ENCODE results near the gene ADD1.
"Not testable (repeated sequence)": the region's sequence is repeated elsewhere in the genome, so short reads cannot be mapped to it uniquely, and the experiment has no call there.

ADD1 gene

GRCh38 chr4:2886622-2887021, 43.0 kb downstream of the ADD1 start:
- no peak for DNase-seq (ENCODE audit: low spot score)

- DNase-seq (ENCODE audit: low spot score) = no peak
These were observed 43.7 kb downstream of the ADD1 start for GRCh38 chr4:2887343-2887742.

- DNase-seq (ENCODE audit: low spot score) = no peak
These were observed 45.2 kb downstream of the ADD1 start for GRCh38 chr4:2888886-2889285.

DNA sequence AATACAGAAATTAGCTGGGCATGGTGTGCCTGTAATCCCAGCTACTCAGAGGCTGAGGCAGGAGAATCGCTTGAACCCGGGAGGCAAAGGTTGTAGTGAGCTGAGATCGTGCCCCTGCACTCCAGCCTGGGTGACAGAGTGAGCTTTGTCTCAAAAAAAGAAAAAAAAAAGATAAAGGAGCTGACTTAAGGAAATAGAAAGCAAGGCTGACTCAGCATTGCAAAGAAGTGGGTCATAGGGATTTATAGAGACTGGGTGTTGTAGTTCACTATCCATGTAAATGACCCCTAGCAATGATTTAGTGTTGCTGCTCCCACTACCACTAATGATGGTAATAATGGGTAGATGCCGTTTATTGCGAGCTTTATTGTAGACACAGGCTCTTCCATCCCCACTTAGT, 47.6 kb downstream of the ADD1 start:
- peak; percentile 22 for DNase-seq (ENCODE audit: low spot score)

DNA sequence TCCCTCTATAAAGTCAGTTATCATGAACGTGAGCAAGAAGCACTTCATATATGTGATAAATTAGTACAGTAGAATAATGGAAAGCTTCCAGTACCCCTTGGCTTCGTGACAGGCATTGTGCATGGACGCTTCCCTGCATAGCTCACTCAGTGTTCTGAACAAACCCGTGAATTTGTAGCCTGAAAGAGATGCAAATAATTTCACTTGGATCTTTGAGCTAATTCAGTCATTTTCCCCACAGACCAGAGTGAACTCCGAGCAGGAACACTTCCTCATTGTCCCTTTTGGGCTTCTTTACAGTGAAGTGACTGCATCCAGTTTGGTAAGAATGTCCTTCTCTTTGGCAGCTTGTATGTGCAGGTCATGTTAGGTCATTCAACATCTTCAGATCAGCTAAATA, 50.1 kb downstream of the ADD1 start:
- DNase-seq (ENCODE audit: low spot score) = no peak

DNA sequence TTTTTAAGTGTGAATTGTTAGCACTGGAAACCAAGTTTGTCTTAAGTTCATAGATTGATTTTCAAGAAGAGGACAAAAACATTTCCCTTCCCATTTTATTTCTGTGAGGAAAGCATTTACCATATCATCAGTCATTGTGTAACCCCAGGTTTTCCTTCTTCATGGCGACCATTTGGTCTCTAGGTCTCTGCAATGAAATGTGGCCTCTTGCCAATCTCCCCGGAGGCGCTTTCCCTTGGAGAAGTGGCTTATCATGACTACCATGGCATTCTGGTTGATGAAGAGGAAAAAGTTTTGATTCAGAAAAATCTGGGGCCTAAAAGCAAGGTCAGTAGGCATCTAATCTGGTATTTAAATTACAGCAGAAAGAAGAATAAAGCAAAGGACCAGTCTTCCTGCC, 54.4 kb downstream of the ADD1 start:
- DNase-seq (ENCODE audit: low spot score) = no peak

DNA sequence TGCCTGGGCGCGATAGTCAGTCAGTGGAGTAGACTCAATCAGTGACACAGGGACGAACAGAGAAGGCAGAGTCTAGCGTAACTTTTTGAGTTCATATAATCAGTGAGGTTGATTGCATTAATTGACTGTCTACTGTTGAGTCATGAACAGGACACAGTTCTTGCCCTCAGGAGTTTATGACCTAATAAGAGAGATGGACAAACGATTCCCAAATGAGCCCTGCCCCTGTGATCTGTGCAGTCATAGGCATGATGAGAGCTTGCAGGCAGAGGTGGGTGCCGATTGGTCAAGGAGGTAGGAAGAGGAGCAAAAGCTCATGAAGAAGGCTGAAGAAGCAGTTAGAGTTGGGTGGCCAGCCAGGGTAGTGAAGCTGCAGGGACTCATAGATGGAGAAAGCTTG, 57.1 kb downstream of the ADD1 start:
- no peak for DNase-seq (ENCODE audit: low spot score)

DNA sequence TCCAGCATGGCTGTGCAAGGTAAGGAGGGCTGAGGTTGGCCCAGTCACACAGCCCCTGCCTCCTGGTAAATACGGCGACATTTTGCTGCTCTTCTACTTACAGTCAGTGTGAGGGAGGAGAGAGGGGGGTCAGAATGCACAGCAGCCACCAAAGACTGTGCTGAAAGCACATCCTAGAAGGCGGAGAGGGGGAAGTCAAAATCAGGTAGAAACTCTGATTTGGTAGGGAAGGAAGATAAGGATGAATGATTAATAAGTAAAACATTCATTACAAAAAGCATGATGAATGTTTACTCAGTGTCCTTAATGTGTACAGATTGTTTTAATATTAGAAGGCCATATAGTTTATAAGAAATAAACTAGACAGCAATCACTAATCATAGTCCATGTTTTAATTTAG, 57.5 kb downstream of the ADD1 start:
- DNase-seq (ENCODE audit: low spot score) = no peak

DNA sequence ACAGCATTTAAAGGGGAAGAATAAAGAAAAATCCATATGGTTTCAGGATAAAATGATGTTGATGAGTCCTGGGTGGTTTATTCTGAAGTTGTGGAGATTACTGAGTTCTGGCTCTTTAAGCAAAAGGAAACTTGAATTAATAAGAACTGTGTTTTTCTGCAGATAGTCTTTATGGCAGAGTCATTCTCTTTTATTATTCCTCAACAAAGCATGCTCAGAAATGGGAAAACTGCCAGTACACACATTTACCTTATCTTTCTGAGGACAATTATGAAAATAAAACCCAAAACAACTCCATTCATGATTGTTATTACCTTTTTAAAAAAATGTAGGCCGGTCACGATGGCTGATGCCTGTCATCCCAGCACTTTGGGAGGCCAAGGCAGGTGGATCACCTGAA, 58.5 kb downstream of the ADD1 start:
- no peak for DNase-seq (ENCODE audit: low spot score)

DNA sequence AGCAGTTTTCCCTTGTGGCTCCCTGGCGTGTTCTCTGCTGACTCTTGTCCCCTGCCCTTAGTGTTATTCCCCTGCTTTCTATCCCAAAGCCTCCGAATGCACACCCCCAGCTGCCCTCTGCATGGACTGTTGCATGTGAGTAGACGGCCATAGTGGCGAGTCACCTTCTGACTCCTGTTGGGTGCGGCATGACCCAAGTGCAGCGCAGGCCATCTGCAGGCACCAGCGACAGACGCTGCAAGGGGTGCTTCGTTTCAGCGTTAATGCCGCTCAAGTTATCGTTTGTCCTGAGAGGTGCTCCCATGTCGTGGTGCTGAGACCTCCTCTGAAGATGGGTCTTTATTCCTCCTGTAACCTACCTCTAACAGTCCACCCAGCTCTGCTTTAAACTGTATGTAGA, 61.9 kb downstream of the ADD1 start:
- DNase-seq (ENCODE audit: low spot score) = no peak

- DNase-seq (ENCODE audit: low spot score) = no peak
These were observed 62.6 kb downstream of the ADD1 start for GRCh38 chr4:2906218-2906617.

DNA sequence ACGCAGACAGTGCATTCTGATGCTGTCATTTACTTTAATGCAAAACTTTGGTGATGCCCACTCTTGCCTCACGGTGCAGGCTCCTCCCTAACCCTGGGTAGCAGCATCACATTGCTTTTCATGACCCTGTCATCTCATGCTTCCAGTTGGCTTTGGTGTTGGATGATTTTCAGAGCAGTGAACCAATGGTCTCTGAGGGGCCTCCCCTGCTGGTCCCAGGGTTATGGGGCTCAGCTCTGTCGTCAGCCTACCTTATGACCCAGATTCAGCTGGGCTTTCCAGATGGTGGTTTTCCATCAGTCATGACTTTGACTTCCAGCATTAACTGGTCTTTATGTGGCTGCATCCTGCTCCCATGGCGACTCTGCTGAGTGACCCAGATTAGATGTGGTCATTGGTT, 63.6 kb downstream of the ADD1 start:
- DNase-seq (ENCODE audit: low spot score) = no peak

- no peak for DNase-seq (ENCODE audit: low spot score)
These were observed 64.2 kb downstream of the ADD1 start for GRCh38 chr4:2907706-2908293.

- DNase-seq (ENCODE audit: low spot score) = no peak
These were observed 65.0 kb downstream of the ADD1 start for GRCh38 chr4:2908686-2909085.

GRCh38 chr4:2909583-2909982, 65.9 kb downstream of the ADD1 start:
- DNase-seq (ENCODE audit: low spot score) = no peak

GRCh38 chr4:2910409-2910808, 66.8 kb downstream of the ADD1 start:
- no peak for DNase-seq (ENCODE audit: low spot score)

DNA sequence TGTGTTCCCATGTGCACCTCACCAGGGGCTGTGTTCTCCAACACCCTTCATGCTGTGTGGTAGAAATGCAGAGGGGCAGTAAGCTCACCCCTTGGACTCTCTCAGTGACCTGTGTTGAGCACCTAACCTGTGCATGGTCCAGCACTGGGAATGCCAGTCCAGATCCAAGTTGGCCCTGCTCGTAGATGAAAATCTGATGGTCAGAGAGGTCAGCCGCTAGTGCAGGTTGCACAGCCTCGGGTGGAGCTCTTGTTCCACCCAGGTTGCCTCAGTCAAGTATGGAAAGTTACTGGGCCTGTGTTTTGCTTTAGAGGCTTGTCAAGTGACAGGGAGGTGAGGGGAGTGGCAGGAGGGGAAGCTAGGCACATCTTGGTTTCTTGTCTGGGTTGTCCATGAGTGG, 68.2 kb downstream of the ADD1 start:
- no peak for DNase-seq (ENCODE audit: low spot score)

DNA sequence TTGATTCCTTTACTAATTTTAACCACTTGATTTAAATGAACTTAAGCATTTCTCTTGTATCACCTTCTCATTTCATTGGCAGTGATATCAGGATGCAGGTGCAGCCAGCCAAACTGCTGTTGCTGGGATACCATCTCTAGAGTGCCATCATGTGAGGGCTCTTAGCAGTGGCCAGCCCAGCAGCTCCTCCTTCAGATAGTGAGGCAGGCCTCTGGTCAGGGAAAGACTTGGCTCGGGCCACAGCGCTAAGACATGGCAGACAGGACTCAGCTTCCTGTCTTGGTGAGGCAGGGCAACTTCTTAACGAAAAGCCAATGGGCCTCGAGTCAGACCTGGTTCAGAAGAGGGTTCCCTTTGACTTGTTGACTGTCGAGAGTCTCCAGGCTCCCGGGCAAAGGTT, 69.5 kb downstream of the ADD1 start:
- no peak for DNase-seq (ENCODE audit: low spot score)

- DNase-seq (ENCODE audit: low spot score) = no peak
These were observed 70.8 kb downstream of the ADD1 start for GRCh38 chr4:2914256-2915126.

- DNase-seq (ENCODE audit: low spot score) = no peak
These were observed 72.1 kb downstream of the ADD1 start for GRCh38 chr4:2915789-2916188.

GRCh38 chr4:2916696-2917095, 73.1 kb downstream of the ADD1 start:
- not testable (repeated sequence) for DNase-seq (ENCODE audit: low spot score)

DNA sequence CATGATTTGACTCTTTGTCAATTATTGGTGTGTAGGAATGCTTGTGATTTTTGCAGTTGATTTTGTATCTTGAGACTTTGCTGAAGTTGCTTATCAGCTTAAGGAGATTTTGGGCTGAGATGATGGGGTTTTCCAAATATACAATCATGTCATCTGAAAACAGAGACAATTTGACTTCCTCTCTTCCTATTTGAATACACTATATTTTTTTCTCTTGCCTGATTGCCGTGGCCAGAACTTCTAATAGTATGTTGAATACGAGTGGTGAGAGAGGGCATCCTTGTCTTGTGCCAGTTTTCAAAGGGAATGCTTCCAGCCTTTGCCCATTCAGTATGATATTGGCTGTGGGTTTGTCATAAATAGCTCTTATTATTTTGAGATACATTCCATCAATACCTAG, 74.7 kb downstream of the ADD1 start:
- not testable (repeated sequence) for DNase-seq (ENCODE audit: low spot score)

DNA sequence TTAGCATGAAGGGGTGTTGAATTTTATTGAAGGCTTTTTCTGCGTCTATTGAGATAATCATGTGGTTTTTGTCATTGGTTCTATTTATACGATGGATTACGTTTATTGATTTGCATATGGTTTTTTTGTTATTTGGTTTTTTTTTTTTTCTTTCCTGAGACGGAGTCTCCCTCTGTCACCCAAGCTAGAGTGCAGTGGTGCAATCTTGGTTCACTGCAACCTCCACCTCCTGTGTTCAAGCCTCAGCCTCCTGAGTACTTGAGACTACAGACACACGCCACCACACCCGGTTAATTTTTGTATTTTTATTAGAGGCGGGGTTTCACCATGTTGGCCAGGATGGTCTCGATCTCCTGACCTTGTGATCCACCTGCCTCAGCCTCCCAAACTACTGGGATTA, 75.1 kb downstream of the ADD1 start:
- DNase-seq (ENCODE audit: low spot score) = not testable (repeated sequence)

Data from LoVo (cell line).